Naive B cell (primary cell): Measurements from ENCODE around the gene BOD1L2. TPM values are rescaled to one million over a fixed set of nuclear protein-coding genes. Genes with fewer than 3 reads are reported as not detected.

Experiments
- ATAC-seq, 2 donors: fragments of 150-1000 bp; cut with Tn5 transposase; 2 replicates each; pipeline ENCODE4 v1.10.0; 2021; ENCODE audit warnings: low read depth in 2 of 2, mild to moderate bottlenecking in 2 of 2, moderate library complexity in 2 of 2
- DNase-seq: peaks from one replicate; pipeline ENCODE4 v3.0.0; 2022
- H3K27ac Mint-ChIP-seq, 6 donors: one replicate each; pipeline ENCODE4 v1.8.0; 2020 to 2022; ENCODE audit warnings: mild to moderate bottlenecking in 6 of 6, mixed read lengths in 6 of 6, moderate library complexity in 5 of 6, inconsistent platforms in 2 of 6
- H3K27me3 Mint-ChIP-seq, 3 donors: one replicate each; pipeline ENCODE4 v1.8.0; 2021 to 2022; ENCODE audit warnings: mixed read lengths in 3 of 3, mild to moderate bottlenecking in 1 of 3
- H3K36me3 Mint-ChIP-seq, 2 donors: one replicate each; pipeline ENCODE4 v1.8.0; 2020 to 2022; ENCODE audit warnings: mixed read lengths in 2 of 2, inconsistent platforms in 1 of 2, mild to moderate bottlenecking in 1 of 2
- H3K4me1 Mint-ChIP-seq, 3 donors: one replicate each; pipeline ENCODE4 v1.8.0; 2020 to 2022; ENCODE audit warnings: mixed read lengths in 3 of 3, inconsistent platforms in 1 of 3, mild to moderate bottlenecking in 1 of 3, moderate library complexity in 1 of 3
- H3K4me3 Mint-ChIP-seq, 8 donors: one replicate each; pipeline ENCODE4 v1.8.0; 2020 to 2022; ENCODE audit warnings: mild to moderate bottlenecking in 8 of 8, mixed read lengths in 8 of 8, moderate library complexity in 8 of 8, inconsistent platforms in 2 of 8
- H3K9me3 Mint-ChIP-seq, 7 donors: one replicate each; pipeline ENCODE4 v1.8.0; 2020 to 2022; ENCODE audit warnings: mixed read lengths in 7 of 7, mild to moderate bottlenecking in 5 of 7, inconsistent platforms in 2 of 7, moderate library complexity in 1 of 7
- polyA plus RNA-seq, 6 donors: library from polyadenylated mRNA; unstranded; fragments of 300-500 nt; fragmentation: Illumina TruSeq; gene quantifications; one replicate each; pipeline ENCODE4 v1.2.3, GENCODE V29; 2021; ENCODE audit warnings: low read depth in 6 of 6

Gene BOD1L2
- polyA plus RNA-seq, 6 donors from 2014 or later, result not detected

- DNase-seq (no peak), ATAC-seq (no peak)
- H3K9me3 Mint-ChIP-seq, result peaks cover 2 to 37% (median 12%) of the 10 kb centered on the region in 7 donors
- H3K27me3 Mint-ChIP-seq, result peaks cover 17 to 36% (median 27%) of the 10 kb centered on the region in 3 donors
- peaks cover 0 to 6% of the 10 kb centered on the region in 2 donors for H3K36me3 Mint-ChIP-seq
- H3K4me3 Mint-ChIP-seq, result no peak overlapping the region
- H3K27ac Mint-ChIP-seq, result no peak overlapping the region
- no peaks in the 10 kb centered on the region for H3K4me1 Mint-ChIP-seq
These were observed 24.1 kb downstream of the BOD1L2 start for GRCh38 chr18:57171026-57171425.

DNA sequence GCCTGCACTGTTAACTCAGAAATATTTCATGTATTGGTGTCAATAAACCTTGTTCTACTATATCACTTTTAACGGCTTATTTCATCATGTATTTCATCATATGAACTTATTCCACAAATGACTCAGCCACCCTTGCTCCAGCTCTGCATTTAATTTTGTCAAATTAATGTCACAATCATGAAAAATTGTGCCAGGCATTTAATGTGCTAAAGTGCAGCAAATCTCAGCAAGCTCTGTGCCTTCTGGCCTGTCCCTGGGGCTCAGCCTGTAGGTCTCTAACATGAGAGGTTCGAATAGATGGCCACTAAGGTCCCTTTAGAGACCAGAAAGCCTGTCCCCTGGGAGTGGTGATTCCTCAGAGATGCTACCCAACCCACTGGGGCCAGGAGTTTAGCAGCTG lies 28.6 kb downstream of the BOD1L2 start:
- Mint-ChIP-seq H3K27me3 (peaks cover 14 to 36% (median 18%) of the 10 kb centered on the region in 3 donors), H3K4me3 (no peak overlapping the region), H3K36me3 (no peaks in the 10 kb centered on the region), H3K9me3 (peaks cover 6 to 30% (median 12%) of the 10 kb centered on the region in 7 donors), H3K4me1 (no peaks in the 10 kb centered on the region), H3K27ac (peak overlapping the region in 1 of 6 donors; percentile 7)
- DNase-seq, result no peak
- ATAC-seq, result no peak

- peaks cover 21 to 67% (median 48%) of the 10 kb centered on the region in 7 donors for H3K9me3 Mint-ChIP-seq
- no peak overlapping the region for H3K4me3 Mint-ChIP-seq
- no peak overlapping the region for H3K27ac Mint-ChIP-seq
- peaks cover 4 to 22% of the 10 kb centered on the region in 2 donors for H3K36me3 Mint-ChIP-seq
- H3K4me1 Mint-ChIP-seq, result no peaks in the 10 kb centered on the region
- DNase-seq (no peak), ATAC-seq (no peak)
- peaks cover 0 to 24% (median 14%) of the 10 kb centered on the region in 3 donors for H3K27me3 Mint-ChIP-seq
These were observed 38.5 kb downstream of the BOD1L2 start for GRCh38 chr18:57185434-57185833.

DNA sequence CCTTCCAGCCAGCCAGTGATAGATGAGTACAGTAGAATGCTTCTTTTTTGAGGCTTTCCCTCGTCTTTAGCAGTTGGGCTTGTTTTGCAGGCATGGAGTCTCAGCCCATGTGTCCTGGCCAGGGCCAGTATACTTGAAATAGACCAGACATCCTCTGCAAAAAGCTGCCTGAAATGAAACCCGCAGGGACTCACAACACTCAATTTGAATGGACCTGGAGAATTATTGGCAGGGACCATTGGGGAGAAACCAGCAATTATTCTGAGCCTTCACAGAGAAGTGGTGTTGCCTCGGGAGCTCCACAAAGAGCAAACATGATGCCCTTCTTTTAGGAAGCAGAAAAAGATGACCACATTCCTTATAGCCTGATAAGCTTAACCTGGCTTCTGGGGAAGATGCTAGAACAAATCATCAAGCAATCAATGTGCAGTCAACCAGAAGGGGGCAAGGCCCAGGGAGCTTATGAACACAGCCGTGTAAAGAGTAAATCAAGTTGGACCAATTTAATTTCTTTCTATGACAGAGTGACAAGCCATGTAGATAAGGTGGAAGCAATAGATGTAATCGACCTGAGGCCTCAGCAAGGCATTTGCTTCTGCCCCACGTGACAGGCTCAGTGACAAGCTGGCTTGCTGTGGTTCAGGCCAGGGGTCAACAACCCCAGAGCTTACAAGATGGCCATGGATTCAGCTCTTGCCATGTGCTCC lies 42.1 kb downstream of the BOD1L2 start:
- Mint-ChIP-seq H3K27ac (no peak overlapping the region), H3K9me3 (peaks cover 9 to 41% (median 28%) of the 10 kb centered on the region in 7 donors), H3K4me3 (no peak overlapping the region), H3K36me3 (peaks cover 4 to 22% of the 10 kb centered on the region in 2 donors), H3K27me3 (peaks cover 0 to 23% (median 14%) of the 10 kb centered on the region in 3 donors), H3K4me1 (no peaks in the 10 kb centered on the region)
- ATAC-seq, result no peak
- no peak for DNase-seq

- H3K9me3 Mint-ChIP-seq, result peaks cover 7 to 30% (median 21%) of the 10 kb centered on the region in 7 donors
- H3K36me3 Mint-ChIP-seq, result peaks cover 4 to 18% of the 10 kb centered on the region in 2 donors
- no peak overlapping the region for H3K4me3 Mint-ChIP-seq
- peaks cover 0 to 33% (median 20%) of the 10 kb centered on the region in 3 donors for H3K27me3 Mint-ChIP-seq
- no peaks in the 10 kb centered on the region for H3K4me1 Mint-ChIP-seq
- DNase-seq (no peak), ATAC-seq (no peak)
- H3K27ac Mint-ChIP-seq, result no peak overlapping the region
These were observed 43.1 kb downstream of the BOD1L2 start for GRCh38 chr18:57190026-57190425.

- H3K36me3 Mint-ChIP-seq, result no peaks in the 10 kb centered on the region
- H3K4me3 Mint-ChIP-seq, result no peak overlapping the region
- ATAC-seq (no peak), DNase-seq (no peak)
- peaks cover 0 to 9% (median 4%) of the 10 kb centered on the region in 7 donors for H3K9me3 Mint-ChIP-seq
- H3K27me3 Mint-ChIP-seq, result peaks cover 11 to 36% (median 21%) of the 10 kb centered on the region in 3 donors
- H3K27ac Mint-ChIP-seq, result no peak overlapping the region
- H3K4me1 Mint-ChIP-seq, result no peaks in the 10 kb centered on the region
These were observed 47.2 kb downstream of the BOD1L2 start for GRCh38 chr18:57194070-57194469.

DNA sequence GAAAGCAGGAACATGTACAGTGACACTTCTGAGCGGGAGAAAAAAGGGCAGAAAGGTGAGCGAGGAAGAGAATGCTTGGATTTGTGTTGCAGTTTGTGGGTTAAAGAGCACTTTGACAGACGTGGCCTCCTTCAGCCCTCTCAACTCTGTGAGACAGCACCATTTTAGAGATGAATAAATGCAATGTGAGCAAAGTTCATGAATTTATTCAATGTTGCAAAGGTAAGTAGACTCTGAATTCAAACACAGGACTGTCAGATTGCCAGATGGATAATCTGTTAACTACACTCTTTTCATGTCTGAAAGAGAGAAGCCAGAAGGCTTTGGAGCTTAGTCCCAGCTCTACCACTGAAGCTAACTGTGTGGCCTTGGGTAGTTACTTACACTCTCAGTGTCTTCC lies 47.7 kb downstream of the BOD1L2 start:
- Mint-ChIP-seq H3K36me3 (no peaks in the 10 kb centered on the region), H3K27me3 (peaks cover 11 to 36% (median 19%) of the 10 kb centered on the region in 3 donors), H3K4me3 (no peak overlapping the region), H3K4me1 (no peaks in the 10 kb centered on the region), H3K9me3 (peaks cover 0 to 9% (median 3%) of the 10 kb centered on the region in 7 donors), H3K27ac (no peak overlapping the region)
- ATAC-seq (no peak), DNase-seq (no peak)

- H3K27me3 Mint-ChIP-seq, result peaks cover 12 to 39% (median 15%) of the 10 kb centered on the region in 3 donors
- peaks cover 0 to 9% (median 0%) of the 10 kb centered on the region in 7 donors for H3K9me3 Mint-ChIP-seq
- DNase-seq (no peak), ATAC-seq (no peak)
- no peak overlapping the region for H3K4me3 Mint-ChIP-seq
- no peaks in the 10 kb centered on the region for H3K36me3 Mint-ChIP-seq
- no peaks in the 10 kb centered on the region for H3K4me1 Mint-ChIP-seq
- H3K27ac Mint-ChIP-seq, result no peak overlapping the region
These were observed 48.5 kb downstream of the BOD1L2 start for GRCh38 chr18:57195341-57195740.

GRCh38 chr18:57197261-57197660 lies 50.4 kb downstream of the BOD1L2 start:
- ATAC-seq (no peak), DNase-seq (no peak)
- peaks cover 15 to 41% (median 20%) of the 10 kb centered on the region in 3 donors for H3K27me3 Mint-ChIP-seq
- H3K36me3 Mint-ChIP-seq, result no peaks in the 10 kb centered on the region
- peaks cover 0 to 2% (median 0%) of the 10 kb centered on the region in 7 donors for H3K9me3 Mint-ChIP-seq
- no peaks in the 10 kb centered on the region for H3K4me1 Mint-ChIP-seq
- no peak overlapping the region for H3K4me3 Mint-ChIP-seq
- no peak overlapping the region for H3K27ac Mint-ChIP-seq

DNA sequence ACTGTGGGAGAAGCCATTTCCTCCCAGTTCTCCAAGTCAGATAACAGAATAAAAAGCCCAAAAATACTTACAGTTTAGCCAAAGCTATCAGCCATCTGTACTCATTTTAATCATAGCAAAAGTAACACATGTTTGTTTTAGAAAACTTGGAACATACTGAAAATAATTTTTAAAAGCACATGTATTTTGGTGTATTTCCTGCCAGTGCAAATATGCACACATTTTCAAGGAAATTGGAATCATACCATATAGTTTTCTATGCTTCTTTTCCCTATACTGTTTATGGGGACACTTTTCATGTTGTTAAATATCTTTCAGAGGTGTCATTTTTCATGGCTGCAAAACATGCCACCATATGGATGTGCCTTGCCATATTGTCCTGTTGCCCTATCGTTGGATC lies 51.2 kb downstream of the BOD1L2 start:
- DNase-seq (no peak), ATAC-seq (no peak)
- H3K4me1 Mint-ChIP-seq, result no peaks in the 10 kb centered on the region
- H3K9me3 Mint-ChIP-seq, result peaks cover 0 to 2% (median 0%) of the 10 kb centered on the region in 7 donors
- H3K27me3 Mint-ChIP-seq, result peaks cover 15 to 40% (median 20%) of the 10 kb centered on the region in 3 donors
- no peak overlapping the region for H3K4me3 Mint-ChIP-seq
- H3K27ac Mint-ChIP-seq, result no peak overlapping the region
- H3K36me3 Mint-ChIP-seq, result no peaks in the 10 kb centered on the region

Other genes with a start within 250 kb of the BOD1L2 start
- not detected for gene ST8SIA3, start 205.5 kb downstream of the BOD1L2 start, polyA plus RNA-seq